HG02642 (cell line): ENCODE measurements around the gene ZNF223.

Experiments
- ATAC-seq: cut with Tn5 transposase; IDR thresholded peaks from one replicate; pipeline ENCODE4 v1.9.1; 2021; ENCODE audit warnings: mild to moderate bottlenecking; ENCODE audit not compliant: unreplicated experiment, poor library complexity

ZNF223 gene

GRCh38 chr19:44069415-44069814, 17.6 kb downstream of the ZNF223 start:
- no peak for ATAC-seq

GRCh38 chr19:44071824-44072542, 20.1 kb downstream of the ZNF223 start, which contains the start of gene ZNF284:
Gene ZNF284, plus strand, starts transcription at chr19:44072159. Its CDS starts 4,231 bp downstream, at chr19:44076390.
- ATAC-seq: peak; percentile 98

- no peak for ATAC-seq
These were observed 20.9 kb downstream of the ZNF223 start for GRCh38 chr19:44072543-44073401.

GRCh38 chr19:44076325-44076724, 24.5 kb downstream of the ZNF223 start:
- no peak for ATAC-seq

GRCh38 chr19:44092108-44092507, 40.3 kb downstream of the ZNF223 start:
- no peak for ATAC-seq

GRCh38 chr19:44093931-44094765, 42.3 kb downstream of the ZNF223 start, which contains the start of gene ZNF224:
Gene ZNF224, plus strand, starts transcription at chr19:44094361. Its CDS starts 3,513 bp downstream, at chr19:44097874.
- ATAC-seq: peak; percentile 94

- ATAC-seq: no peak
These were observed 55.9 kb downstream of the ZNF223 start for GRCh38 chr19:44107751-44108150.

- ATAC-seq: no peak
These were observed 57.6 kb downstream of the ZNF223 start for GRCh38 chr19:44109458-44109857.

- ATAC-seq: no peak
These were observed 60.2 kb downstream of the ZNF223 start for GRCh38 chr19:44111910-44112463.

- no peak for ATAC-seq
These were observed 60.9 kb downstream of the ZNF223 start for GRCh38 chr19:44112802-44113137.

- ATAC-seq: peak; percentile 94
These were observed 61.4 kb downstream of the ZNF223 start, which contains the start of gene ZNF225 for GRCh38 chr19:44113138-44113783. Gene ZNF225, plus strand, starts transcription at chr19:44113399. Its CDS starts 2,429 bp downstream, at chr19:44115828.

- peak; percentile 22 for ATAC-seq
These were observed 62.1 kb downstream of the ZNF223 start for GRCh38 chr19:44113784-44114390.
